Upper lobe of left lung (tissue), 6 donors: ENCODE measurements around the gene OR4S1. TPM values are rescaled to one million over a fixed set of nuclear protein-coding genes. Genes with fewer than 3 reads are reported as not detected.

ENCODE experiments used
- ATAC-seq, 2 donors: fragments of 200-7000 bp; cut with Tn5 transposase; one replicate each; pipeline ENCODE4 v1.9.1; 2022; ENCODE audit warnings: mild to moderate bottlenecking in 2 of 2, moderate library complexity in 2 of 2; ENCODE audit not compliant: low FRiP score in 2 of 2
- DNase-seq, 2 donors: peaks; one replicate each; pipeline ENCODE4 v3.0.0-alpha.2; 2019 to 2020
- H3K27ac ChIP-seq, 4 donors: fragments of 200-600 bp; sonication (generic); one replicate each; pipeline ENCODE4 v1.5.1; 2016 to 2019
- H3K27me3 ChIP-seq, 4 donors: fragments of 200-600 bp; sonication (generic); one replicate each; pipeline ENCODE4 v1.5.1; 2017 to 2019
- H3K36me3 ChIP-seq, 4 donors: fragments of 200-600 bp; sonication (generic); one replicate each; pipeline ENCODE4 v1.5.1; 2016 to 2019
- H3K4me1 ChIP-seq, 4 donors: fragments of 200-600 bp; sonication (generic); one replicate each; pipeline ENCODE4 v1.5.1; 2018 to 2019
- H3K4me3 ChIP-seq, 4 donors: fragments of 200-600 bp; sonication (generic); one replicate each; pipeline ENCODE4 v1.5.1; 2017 to 2019; ENCODE audit warnings: mild to moderate bottlenecking in 2 of 4, moderate library complexity in 1 of 4
- H3K9me3 ChIP-seq, 4 donors: fragments of 200-600 bp; sonication (generic); one replicate each; pipeline ENCODE4 v1.5.1; 2018 to 2019
- CTCF ChIP-seq, 6 experiments: fragments of 450-650 bp in 4 of 6; fragments of 200-600 bp in 2 of 6; sonication (generic) in 2 of 6; IDR thresholded peaks; one replicate each; pipeline ENCODE4 v1.5.1; 2016 to 2019; ENCODE audit warnings: antibody characterized with exemption in 6 of 6
- EP300 ChIP-seq, 4 donors: sonication (generic); formaldehyde crosslinking; IDR thresholded peaks; one replicate each; pipeline ENCODE4 v1.5.1; 2017; ENCODE audit warnings: antibody characterized with exemption in 4 of 4, control low read depth in 2 of 4
- POLR2A ChIP-seq, 4 donors: fragments of 450-650 bp; IDR thresholded peaks; one replicate each; pipeline ENCODE4 v1.5.1; 2016 to 2017; ENCODE audit warnings: antibody characterized with exemption in 4 of 4, mild to moderate bottlenecking in 2 of 4
- POLR2AphosphoS5 ChIP-seq, 2 donors: sonication (generic); formaldehyde crosslinking; IDR thresholded peaks; one replicate each; pipeline ENCODE4 v1.5.1; 2017; ENCODE audit warnings: antibody characterized with exemption in 2 of 2
- WGBS, 2 donors: methylation state at CpG; one replicate each; pipeline ENCODE4 v1.1.5; 2017 to 2018; 5-methylcytosine and 5-hydroxymethylcytosine counted together
- total RNA-seq, 6 donors: library from RNA; depleted of rRNA in 4 of 6; stranded (reverse); fragments of >200 nt in 4 of 6; gene quantifications; one replicate each; pipeline versions ENCODE4 v1.1.0 to v1.2.1, GENCODE V29; 2016 to 2021
- donor health status: DM: no; HTN: no; CAD: no; lungs with moderate emphysema.
- donor health status: DM: no; HTN: yes; CAD: no; lungs with severe emphysema.

OR4S1 gene
- not detected for total RNA-seq

- H3K27me3 ChIP-seq = no peaks in the 10 kb centered on the region
- TF ChIP-seq CTCF (IDR thresholded peaks at IDR 0.05) = no peak
- no peak for TF ChIP-seq EP300 (IDR thresholded peaks at IDR 0.05)
- no peak for TF ChIP-seq POLR2AphosphoS5 (IDR thresholded peaks at IDR 0.05)
- TF ChIP-seq POLR2A (IDR thresholded peaks at IDR 0.05) = no peak
- H3K4me1 ChIP-seq = peaks cover 0 to 4% (median 0%) of the 10 kb centered on the region in 4 donors
- H3K36me3 ChIP-seq = no peaks in the 10 kb centered on the region
- H3K9me3 ChIP-seq = no peaks in the 10 kb centered on the region
- ATAC-seq (no peak), DNase-seq (no peak)
- H3K4me3 ChIP-seq = no peak within 1 kb of the TSS
- no peak within 1 kb of the TSS for H3K27ac ChIP-seq
- 71 to 79% methylated on average over 1 of the region's 1 CpG for WGBS, 2 donors
Measured at GRCh38 chr11:48305923-48306322, at the start of gene OR4S1. Gene OR4S1, plus strand, starts transcription at chr11:48306223. Its CDS starts 0 bp downstream, at chr11:48306223.

GRCh38 chr11:48261600-48261999, 44.4 kb upstream of the OR4S1 start:
- TF ChIP-seq EP300 (IDR thresholded peaks at IDR 0.05) (no peak), POLR2A (IDR thresholded peaks at IDR 0.05) (no peak), POLR2AphosphoS5 (IDR thresholded peaks at IDR 0.05) (no peak), CTCF (IDR thresholded peaks at IDR 0.05) (no peak)
- no peak overlapping the region for H3K27ac ChIP-seq
- no peak for DNase-seq
- ATAC-seq = no peak
- H3K4me3 ChIP-seq = no peak overlapping the region
- no peaks in the 10 kb centered on the region for H3K36me3 ChIP-seq
- H3K4me1 ChIP-seq = no peaks in the 10 kb centered on the region
- no peaks in the 10 kb centered on the region for H3K27me3 ChIP-seq
- WGBS, 2 donors = 73 to 81% methylated on average over 2 of the region's 2 CpGs
- no peaks in the 10 kb centered on the region for H3K9me3 ChIP-seq

GRCh38 chr11:48263423-48263911, 42.6 kb upstream of the OR4S1 start, which contains the start of gene OR4X1:
Gene OR4X1, plus strand, starts transcription at chr11:48263861. Its CDS starts 0 bp downstream, at chr11:48263861.
- H3K27ac ChIP-seq = no peak within 1 kb of the TSS
- DNase-seq = no peak
- 33% methylated on average over 3 of the region's 3 CpGs for WGBS, 2 donors

GRCh38 chr11:48270621-48271020, 35.4 kb upstream of the OR4S1 start:
- Histone ChIP-seq H3K4me3 (no peak overlapping the region), H3K27me3 (no peaks in the 10 kb centered on the region), H3K36me3 (no peaks in the 10 kb centered on the region), H3K4me1 (no peaks in the 10 kb centered on the region), H3K9me3 (no peaks in the 10 kb centered on the region), H3K27ac (no peak overlapping the region)
- DNase-seq (no peak), ATAC-seq (no peak)
- 53 to 79% methylated on average over 3 of the region's 3 CpGs for WGBS, 2 donors
- no peak for TF ChIP-seq POLR2A (IDR thresholded peaks at IDR 0.05)
- TF ChIP-seq POLR2AphosphoS5 (IDR thresholded peaks at IDR 0.05) = no peak
- TF ChIP-seq CTCF (IDR thresholded peaks at IDR 0.05) = no peak
- TF ChIP-seq EP300 (IDR thresholded peaks at IDR 0.05) = no peak

More at GRCh38 chr11:48263423-48263911, 42.6 kb upstream of the OR4S1 start, which contains the start of gene OR4X1:
- Histone ChIP-seq H3K4me3 (no peak within 1 kb of the TSS), H3K9me3 (no peaks in the 10 kb centered on the region), H3K27me3 (no peaks in the 10 kb centered on the region), H3K36me3 (no peaks in the 10 kb centered on the region), H3K4me1 (no peaks in the 10 kb centered on the region)
- TF ChIP-seq POLR2AphosphoS5 (IDR thresholded peaks at IDR 0.05) (no peak), EP300 (IDR thresholded peaks at IDR 0.05) (no peak), CTCF (IDR thresholded peaks at IDR 0.05) (no peak), POLR2A (IDR thresholded peaks at IDR 0.05) (no peak)
- ATAC-seq = no peak

GRCh38 chr11:48272606-48273005, 33.4 kb upstream of the OR4S1 start:
- no peak for TF ChIP-seq CTCF (IDR thresholded peaks at IDR 0.05)
- no peak for TF ChIP-seq POLR2AphosphoS5 (IDR thresholded peaks at IDR 0.05)
- no peak for TF ChIP-seq EP300 (IDR thresholded peaks at IDR 0.05)
- TF ChIP-seq POLR2A (IDR thresholded peaks at IDR 0.05) = no peak
- no peak for ATAC-seq
- Histone ChIP-seq H3K36me3 (no peaks in the 10 kb centered on the region), H3K27ac (no peak overlapping the region), H3K27me3 (no peaks in the 10 kb centered on the region), H3K4me3 (no peak overlapping the region), H3K9me3 (no peaks in the 10 kb centered on the region), H3K4me1 (no peaks in the 10 kb centered on the region)
- DNase-seq = no peak
- WGBS, 2 donors = 20 to 31% methylated on average over 1 of the region's 1 CpG
